IMR-90 (cell line): ENCODE data around the gene ATRN. TPM values are rescaled to one million over a fixed set of nuclear protein-coding genes. Genes with fewer than 3 reads are reported as not detected.
"Not testable (repeated sequence)": the region's sequence is repeated elsewhere in the genome, so short reads cannot be mapped to it uniquely, and the experiment has no call there.

ENCODE experiments used
- ATAC-seq: fragments of 200-7000 bp; cut with Tn5 transposase; 2 replicates; pipeline ENCODE4 v1.9.1; 2020; ENCODE audit warnings: low read depth, mild to moderate bottlenecking, moderate library complexity
- BruUV-seq: library from RNA; stranded (reverse); fragments of 400-500 nt; replicated peaks from 2 replicates; lab custom pipeline; 2021; lab: Mats Ljungman, UMichigan
- CTCF ChIA-PET: fragments of 300-600 bp; formaldehyde crosslinking; extraction: SDS; loops from one replicate; lab custom pipeline; 2021; ENCODE audit warnings: antibody characterized with exemption; lab: Yijun Ruan, JAX
- POLR2A ChIA-PET: fragments of 300-600 bp; sonication (Branson Sonifier 250); formaldehyde crosslinking; loops from one replicate; lab custom pipeline; 2022; ENCODE audit warnings: antibody characterized with exemption; ENCODE audit not compliant: unreplicated experiment; lab: Charles Lee
- DNase-seq: peaks from one replicate; pipeline ENCODE4 v3.0.0; 2013
- H2AFZ ChIP-seq: replicated peaks from 2 replicates; pipeline ENCODE3; 2013; ENCODE audit warnings: low read length, mild to moderate bottlenecking; ENCODE audit not compliant: poor library complexity
- H2AK5ac ChIP-seq: 2 replicates; pipeline ENCODE4 v1.6.1; 2013; ENCODE audit warnings: low read depth, low read length, inconsistent platforms
- H2AK9ac ChIP-seq: replicated peaks from 2 replicates; pipeline ENCODE3; 2013; ENCODE audit warnings: mild to moderate bottlenecking, low read depth, low read length, moderate library complexity; ENCODE audit not compliant: poor library complexity
- H2BK120ac ChIP-seq: 2 replicates; pipeline ENCODE4 v1.6.1; 2013; ENCODE audit warnings: low read depth, low read length, inconsistent platforms
- H2BK15ac ChIP-seq: 3 replicates; pipeline ENCODE4 v1.6.1; 2013; ENCODE audit warnings: low read depth, low read length, inconsistent platforms
- H2BK20ac ChIP-seq: 2 replicates; pipeline ENCODE4 v1.6.1; 2013; ENCODE audit warnings: low read depth, mild to moderate bottlenecking, inconsistent platforms, low read length, moderate library complexity
- H2BK5ac ChIP-seq: 2 replicates; pipeline ENCODE4 v1.6.1; 2013; ENCODE audit warnings: mild to moderate bottlenecking, low read depth, low read length, inconsistent platforms; ENCODE audit not compliant: poor library complexity, severe bottlenecking
- H3K14ac ChIP-seq: replicated peaks from 2 replicates; pipeline ENCODE4 v1.6.1; 2013; ENCODE audit warnings: low read depth, low read length, inconsistent platforms
- H3K18ac ChIP-seq: 2 replicates; pipeline ENCODE4 v1.6.1; 2013; ENCODE audit warnings: low read depth, low read length, control low read depth
- H3K23ac ChIP-seq: 2 replicates; pipeline ENCODE4 v1.6.1; 2013; ENCODE audit warnings: low read depth, low read length, inconsistent platforms
- H3K27ac ChIP-seq: 2 replicates; pipeline ENCODE4 v1.5.1; 2013; ENCODE audit warnings: mild to moderate bottlenecking, control low read depth, low read length; ENCODE audit not compliant: insufficient read depth
- H3K27me3 ChIP-seq: 2 replicates; pipeline ENCODE4 v1.6.1; 2013; ENCODE audit warnings: low read length; ENCODE audit not compliant: control insufficient read depth, insufficient read depth
- H3K36me3 ChIP-seq: 2 replicates; pipeline ENCODE4 v1.6.1; 2013; ENCODE audit warnings: low read length, mixed read lengths; ENCODE audit not compliant: control insufficient read depth, insufficient read depth
- H3K4ac ChIP-seq: 2 replicates; pipeline ENCODE4 v1.6.1; 2013; ENCODE audit warnings: low read depth, low read length, inconsistent platforms
- H3K4me1 ChIP-seq: 2 replicates; pipeline ENCODE4 v1.6.1; 2013; ENCODE audit warnings: low read length, mixed read lengths; ENCODE audit not compliant: control insufficient read depth, insufficient read depth
- H3K4me2 ChIP-seq: 2 replicates; pipeline ENCODE4 v1.6.1; 2013; ENCODE audit warnings: low read depth, mild to moderate bottlenecking, control low read depth, low read length, moderate library complexity
- H3K4me3 ChIP-seq: 2 replicates; pipeline ENCODE4 v1.5.1; 2013; ENCODE audit warnings: low read depth, mild to moderate bottlenecking, control low read depth, low read length, moderate library complexity; ENCODE audit not compliant: insufficient read depth
- H3K56ac ChIP-seq: 2 replicates; pipeline ENCODE4 v1.6.1; 2013; ENCODE audit warnings: low read length, inconsistent platforms; ENCODE audit not compliant: insufficient read depth; ENCODE audit errors: extremely low read depth
- H3K79me1 ChIP-seq, 2 experiments: 2 replicates each; pipeline ENCODE4 v1.6.1; 2013; ENCODE audit warnings: low read length in 2 of 2, inconsistent platforms in 1 of 2, low read depth in 1 of 2
- H3K9ac ChIP-seq: 2 replicates; pipeline ENCODE4 v1.6.1; 2013; ENCODE audit warnings: low read depth, low read length, control low read depth
- H3K9me1 ChIP-seq: 2 replicates; pipeline ENCODE4 v1.6.1; 2013; ENCODE audit warnings: low read length, inconsistent platforms; ENCODE audit not compliant: insufficient read depth
- H3K9me3 ChIP-seq: 2 replicates; pipeline ENCODE4 v1.6.1; 2013; ENCODE audit warnings: low read length; ENCODE audit not compliant: control insufficient read depth, insufficient read depth
- H4K20me1 ChIP-seq: 2 replicates; pipeline ENCODE4 v1.6.1; 2013; ENCODE audit warnings: low read length, inconsistent platforms; ENCODE audit not compliant: insufficient read depth
- H4K5ac ChIP-seq: 2 replicates; pipeline ENCODE4 v1.6.1; 2013; ENCODE audit warnings: mild to moderate bottlenecking, low read depth, low read length, control low read depth
- H4K8ac ChIP-seq, 2 experiments: 2 replicates each; pipeline ENCODE4 v1.6.1; 2013; ENCODE audit warnings: low read depth in 2 of 2, low read length in 2 of 2, control low read depth in 1 of 2, inconsistent platforms in 1 of 2
- H4K91ac ChIP-seq: 2 replicates; pipeline ENCODE4 v1.6.1; 2013; ENCODE audit warnings: low read depth, low read length, inconsistent platforms; ENCODE audit not compliant: insufficient read depth
- CEBPB ChIP-seq: IDR thresholded peaks from 2 replicates; pipeline ENCODE4 v1.6.1; 2012; ENCODE audit warnings: low read depth, low read length, improper control_type of control experiment
- CTCF ChIP-seq: conservative IDR thresholded peaks from 2 replicates; pipeline ENCODE4 v1.5.1; 2012; ENCODE audit warnings: mild to moderate bottlenecking, low read depth, low read length, improper control_type of control experiment
- FOS ChIP-seq: fragments of 150-350 bp; IDR thresholded peaks from 2 replicates; pipeline ENCODE4 v1.6.1; 2016; ENCODE audit warnings: low read depth, low read length
- MXI1 ChIP-seq: IDR thresholded peaks from 2 replicates; pipeline ENCODE4 v1.6.1; 2012; ENCODE audit warnings: low read depth, mild to moderate bottlenecking, low read length, moderate library complexity, borderline replicate concordance
- NFE2L2 ChIP-seq: fragments of 150-350 bp; IDR thresholded peaks from 2 replicates; pipeline ENCODE4 v1.6.1; 2016; ENCODE audit warnings: low read depth, mild to moderate bottlenecking, low read length
- WGBS, 2 experiments: methylation state at CpG; one replicate each; pipeline versions ENCODE4 v1.1.5 to v1.1.7; 2013; ENCODE audit warnings: missing lambda C conversion rate in 2 of 2; ENCODE audit not compliant: insufficient read length in 1 of 2; ENCODE audit errors: extremely low coverage in 2 of 2; 5-methylcytosine and 5-hydroxymethylcytosine counted together
- dilution Hi-C: fragments of 300-500 bp; cut with HindIII; formaldehyde crosslinking; loops from one replicate; pipeline ENCODE4 v1.14.3; 2018; ENCODE audit warnings: low sequenced_read_pairs; ENCODE audit not compliant: unreplicated experiment
- in situ Hi-C: fragments of 300-500 bp; cut with MboI; formaldehyde crosslinking; loops from 3 replicates; pipeline ENCODE4 v1.14.3; 2019; ENCODE audit warnings: low sequenced_read_pairs, inconsistent platforms, mixed read lengths
- intact Hi-C: fragments of 100-400 bp; cut with micrococcal nuclease; formaldehyde crosslinking; loops from 2 replicates; pipeline ENCODE4 v1.10.0; 2022
- polyA plus RNA-seq, 3 experiments: library from polyadenylated mRNA; depleted of rRNA; stranded (reverse); fragments of >200 nt; gene quantifications; 2 replicates each; pipeline ENCODE4 v1.2.3, GENCODE V29; 2012; ENCODE audit warnings: low replicate concordance in 1 of 3
- total RNA-seq: library from RNA; depleted of rRNA; stranded (reverse); fragments of >200 nt; gene quantifications from 2 replicates; pipeline ENCODE4 v1.2.3, GENCODE V29; 2012

ATRN gene
- total and polyA plus RNA-seq, 2 of the 4 experiments (the other 2 are of a cell fraction), result 32.3 to 46.2 TPM

- TF ChIP-seq CTCF (no peak), CEBPB (no peak), FOS (no peak), NFE2L2 (no peak), MXI1 (no peak)
Observed at GRCh38 chr20:3521852-3522740, 51.3 kb downstream of the ATRN start (continued).

- dilution Hi-C loops, H2BK120ac ChIP-seq, H3K4me3 ChIP-seq, H3K27ac ChIP-seq, ATAC-seq, H3K9me3 ChIP-seq, H3K4me1 ChIP-seq, H4K91ac ChIP-seq, BruUV-seq, in situ Hi-C loops, H3K9ac ChIP-seq, H3K36me3 ChIP-seq, H2BK15ac ChIP-seq, H3K18ac ChIP-seq, H3K9me1 ChIP-seq, H2AK5ac ChIP-seq, POLR2A ChIA-PET, H3K27me3 ChIP-seq, H4K8ac ChIP-seq, H3K79me1 ChIP-seq, H2AFZ ChIP-seq, H4K5ac ChIP-seq, DNase-seq, H3K4ac ChIP-seq, H4K20me1 ChIP-seq, H3K4me2 ChIP-seq, CTCF ChIA-PET, H3K23ac ChIP-seq, H2AK9ac ChIP-seq, H3K14ac ChIP-seq, H2BK5ac ChIP-seq, H3K56ac ChIP-seq, intact Hi-C loops, H2BK20ac ChIP-seq: not testable (repeated sequence)
- WGBS, 2 experiments, result no CpG with 5 or more reads among the region's 5 CpGs
Observed at GRCh38 chr20:3524696-3525095, 53.9 kb downstream of the ATRN start.
